Neural crest cell (in vitro differentiated cells): ENCODE data around the gene KCNIP3. TPM values are rescaled to one million over a fixed set of nuclear protein-coding genes. Genes with fewer than 3 reads are reported as not detected.

Source experiments
- DNase-seq: peaks from one replicate; pipeline ENCODE4 v3.0.0; 2021; ENCODE audit warnings: low read depth, mixed read lengths, low spot score
- H3K27ac Mint-ChIP-seq: one replicate; pipeline ENCODE4 v1.8.0; 2021; ENCODE audit warnings: mild to moderate bottlenecking, mixed read lengths; ENCODE audit not compliant: unreplicated experiment
- H3K27me3 Mint-ChIP-seq: 2 replicates; pipeline ENCODE4 v1.8.0; 2021; ENCODE audit warnings: low read depth, mild to moderate bottlenecking, mixed read lengths
- H3K36me3 Mint-ChIP-seq: 2 replicates; pipeline ENCODE4 v1.8.0; 2021; ENCODE audit warnings: low read depth, mild to moderate bottlenecking, mixed read lengths
- H3K4me1 Mint-ChIP-seq: 2 replicates; pipeline ENCODE4 v1.8.0; 2021; ENCODE audit warnings: mixed read lengths
- H3K4me3 Mint-ChIP-seq: one replicate; pipeline ENCODE4 v1.8.0; 2021; ENCODE audit warnings: mild to moderate bottlenecking, mixed read lengths
- H3K9me3 Mint-ChIP-seq: 2 replicates; pipeline ENCODE4 v1.8.0; 2021; ENCODE audit warnings: mixed read lengths
- CTCF ChIP-seq: fragments of 200-600 bp; sonication (generic); conservative IDR thresholded peaks from 2 replicates; pipeline ENCODE4 v1.5.0; 2021; ENCODE audit warnings: antibody characterized with exemption, mild to moderate bottlenecking
- total RNA-seq: library from RNA; stranded (reverse); gene quantifications from 2 replicates; pipeline ENCODE4 v1.2.1, GENCODE V29; 2021

The KCNIP3 gene
- total RNA-seq, 1 donor from 2014 or later, result 2.9 TPM

DNA sequence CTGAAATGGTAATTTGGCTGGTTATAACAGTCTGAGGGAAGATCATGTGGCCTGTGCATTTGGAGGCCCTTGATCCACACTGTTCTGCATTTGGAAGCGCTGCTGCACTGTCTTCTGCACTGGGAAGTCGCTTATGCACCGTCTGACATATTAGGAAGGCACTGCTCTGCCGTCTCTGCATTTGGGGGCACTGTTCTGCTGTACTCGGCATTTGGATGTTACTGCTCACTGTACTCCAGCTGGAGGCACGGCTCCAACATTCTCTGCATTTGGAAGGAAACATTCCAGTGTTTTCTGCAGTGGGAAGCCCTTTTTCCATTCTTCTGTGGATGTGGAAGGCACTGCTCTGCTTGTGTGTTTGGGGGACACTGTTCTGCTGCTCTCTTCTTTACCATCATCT, 32.5 kb upstream of the KCNIP3 start:
- Mint-ChIP-seq H3K27ac (no peak overlapping the region), H3K9me3 (no peaks in the 10 kb centered on the region), H3K4me3 (no peak overlapping the region), H3K4me1 (peaks cover 17% of the 10 kb centered on the region), H3K36me3 (no peaks in the 10 kb centered on the region), H3K27me3 (no peaks in the 10 kb centered on the region)
- no peak for DNase-seq
- no peak for TF ChIP-seq CTCF

- H3K27me3 Mint-ChIP-seq, result no peaks in the 10 kb centered on the region
- H3K4me1 Mint-ChIP-seq, result peaks cover 15% of the 10 kb centered on the region
- H3K36me3 Mint-ChIP-seq, result no peaks in the 10 kb centered on the region
- TF ChIP-seq CTCF, result no peak
- H3K9me3 Mint-ChIP-seq, result no peaks in the 10 kb centered on the region
- H3K4me3 Mint-ChIP-seq, result no peak overlapping the region
- no peak for DNase-seq
- H3K27ac Mint-ChIP-seq, result no peak overlapping the region
Observed at GRCh38 chr2:95265182-95265581, 32.0 kb upstream of the KCNIP3 start.

GRCh38 chr2:95266781-95267430, 30.2 kb upstream of the KCNIP3 start:
- DNase-seq, result no peak
- TF ChIP-seq CTCF, result no peak
- H3K27ac Mint-ChIP-seq, result peak overlapping the region; percentile 62
- H3K4me1 Mint-ChIP-seq, result peaks cover 12% of the 10 kb centered on the region
- H3K27me3 Mint-ChIP-seq, result no peaks in the 10 kb centered on the region
- H3K36me3 Mint-ChIP-seq, result no peaks in the 10 kb centered on the region
- no peaks in the 10 kb centered on the region for H3K9me3 Mint-ChIP-seq
- H3K4me3 Mint-ChIP-seq, result no peak overlapping the region

DNA sequence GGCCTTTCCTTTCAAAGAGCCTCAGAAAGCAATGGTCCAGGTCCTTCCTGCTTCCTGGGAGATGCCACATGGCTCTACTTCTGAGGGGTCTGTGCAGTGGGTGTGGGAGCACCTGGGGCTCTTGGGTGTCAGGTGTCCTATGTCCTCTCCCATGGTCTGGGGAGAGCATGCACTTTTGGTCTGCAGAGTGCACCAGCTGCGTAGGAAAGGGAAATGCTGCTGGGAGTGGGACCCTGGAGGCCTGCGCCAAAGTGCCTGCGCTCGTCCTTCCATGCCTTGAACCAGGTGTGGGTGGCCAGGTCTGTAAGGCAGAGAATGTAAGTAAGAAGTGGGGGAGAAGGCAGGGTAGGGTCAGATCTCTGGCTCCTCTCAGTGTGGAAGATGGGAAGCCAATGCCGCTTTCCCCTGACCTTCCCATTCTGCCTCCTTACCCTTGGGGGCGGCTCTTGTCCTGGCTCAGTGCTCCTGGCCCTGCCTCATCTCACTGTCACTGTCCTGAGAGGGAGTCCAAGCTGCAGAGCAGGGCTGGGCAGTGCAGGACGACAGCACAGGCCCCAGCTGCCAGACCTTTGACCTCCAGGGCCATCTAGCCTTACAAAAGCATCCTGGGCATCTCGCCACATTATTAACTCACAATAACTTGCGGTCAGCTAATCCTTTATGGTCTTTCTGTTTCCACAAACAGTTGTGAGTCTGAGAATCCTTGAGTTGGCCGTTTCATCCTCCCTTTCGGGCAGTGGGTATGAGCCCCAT, 29.5 kb upstream of the KCNIP3 start:
- H3K27me3 Mint-ChIP-seq, result no peaks in the 10 kb centered on the region
- no peak for TF ChIP-seq CTCF
- H3K9me3 Mint-ChIP-seq, result no peaks in the 10 kb centered on the region
- no peak overlapping the region for H3K4me3 Mint-ChIP-seq
- no peaks in the 10 kb centered on the region for H3K36me3 Mint-ChIP-seq
- H3K4me1 Mint-ChIP-seq, result peaks cover 12% of the 10 kb centered on the region
- H3K27ac Mint-ChIP-seq, result no peak overlapping the region
- no peak for DNase-seq

DNA sequence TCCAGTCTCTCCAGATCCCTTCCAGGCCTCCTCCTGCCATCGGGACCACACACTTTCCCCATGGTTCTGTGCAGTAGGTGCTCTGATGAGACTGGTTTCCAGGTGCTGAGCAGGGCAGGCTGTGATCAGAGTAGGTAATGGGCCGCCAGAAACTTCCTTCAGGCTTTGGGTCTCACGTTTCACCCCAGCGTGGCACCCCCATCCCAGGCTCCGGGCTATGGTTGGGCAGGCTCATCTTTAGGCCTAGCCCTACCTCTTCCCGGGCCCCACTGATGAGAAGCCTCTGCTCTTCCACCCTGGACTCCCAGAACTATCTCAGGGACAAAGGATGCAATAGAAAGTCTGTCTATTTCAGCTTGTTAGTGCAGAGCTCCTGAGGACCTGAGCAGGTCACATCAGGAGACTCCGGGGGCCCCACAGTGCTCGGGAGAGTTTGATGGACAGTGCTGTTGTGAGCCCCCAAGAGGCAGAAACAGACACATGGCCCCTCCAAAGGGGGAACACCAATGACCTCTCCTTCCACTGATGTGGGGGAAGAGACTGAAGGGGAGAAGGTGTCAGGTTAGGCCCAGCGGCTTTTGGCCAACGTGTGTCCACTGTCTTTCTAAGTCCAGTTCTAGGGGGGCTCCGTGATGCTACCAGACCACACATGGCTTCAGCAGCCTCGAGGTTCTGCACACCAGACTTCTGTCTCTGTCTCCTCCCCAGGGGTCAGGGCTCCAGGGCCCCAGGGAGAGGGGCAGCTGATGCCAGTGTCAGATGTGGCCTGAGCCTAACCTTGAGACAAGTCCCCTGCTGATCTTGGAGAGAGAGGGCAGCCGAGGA, 28.7 kb upstream of the KCNIP3 start:
- Mint-ChIP-seq H3K36me3 (no peaks in the 10 kb centered on the region), H3K9me3 (no peaks in the 10 kb centered on the region), H3K4me3 (no peak overlapping the region), H3K27me3 (no peaks in the 10 kb centered on the region), H3K27ac (peak overlapping the region; percentile 84), H3K4me1 (peaks cover 12% of the 10 kb centered on the region)
- no peak for DNase-seq
- no peak for TF ChIP-seq CTCF
